Endometrial microvascular endothelial cells (primary cell): ENCODE measurements around the gene TBCC. TPM values are rescaled to one million over a fixed set of nuclear protein-coding genes. Genes with fewer than 3 reads are reported as not detected.

Experiments
- in situ Hi-C: cut with HindIII; loops from 2 replicates; pipeline ENCODE4 v1.10.0; 2017; ENCODE audit warnings: low sequenced_read_pairs, low pct_unique_long_range_greater_than_20kb; ENCODE audit errors: inconsistent ontology term
- total RNA-seq: library from RNA; depleted of rRNA; stranded (reverse); fragments of >200 nt; gene quantifications from one replicate; pipeline ENCODE4 v1.2.3, GENCODE V29; 2015; ENCODE audit errors: inconsistent ontology term

Gene TBCC, protein sequence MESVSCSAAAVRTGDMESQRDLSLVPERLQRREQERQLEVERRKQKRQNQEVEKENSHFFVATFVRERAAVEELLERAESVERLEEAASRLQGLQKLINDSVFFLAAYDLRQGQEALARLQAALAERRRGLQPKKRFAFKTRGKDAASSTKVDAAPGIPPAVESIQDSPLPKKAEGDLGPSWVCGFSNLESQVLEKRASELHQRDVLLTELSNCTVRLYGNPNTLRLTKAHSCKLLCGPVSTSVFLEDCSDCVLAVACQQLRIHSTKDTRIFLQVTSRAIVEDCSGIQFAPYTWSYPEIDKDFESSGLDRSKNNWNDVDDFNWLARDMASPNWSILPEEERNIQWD
- 48.2 TPM for total RNA-seq

DNA sequence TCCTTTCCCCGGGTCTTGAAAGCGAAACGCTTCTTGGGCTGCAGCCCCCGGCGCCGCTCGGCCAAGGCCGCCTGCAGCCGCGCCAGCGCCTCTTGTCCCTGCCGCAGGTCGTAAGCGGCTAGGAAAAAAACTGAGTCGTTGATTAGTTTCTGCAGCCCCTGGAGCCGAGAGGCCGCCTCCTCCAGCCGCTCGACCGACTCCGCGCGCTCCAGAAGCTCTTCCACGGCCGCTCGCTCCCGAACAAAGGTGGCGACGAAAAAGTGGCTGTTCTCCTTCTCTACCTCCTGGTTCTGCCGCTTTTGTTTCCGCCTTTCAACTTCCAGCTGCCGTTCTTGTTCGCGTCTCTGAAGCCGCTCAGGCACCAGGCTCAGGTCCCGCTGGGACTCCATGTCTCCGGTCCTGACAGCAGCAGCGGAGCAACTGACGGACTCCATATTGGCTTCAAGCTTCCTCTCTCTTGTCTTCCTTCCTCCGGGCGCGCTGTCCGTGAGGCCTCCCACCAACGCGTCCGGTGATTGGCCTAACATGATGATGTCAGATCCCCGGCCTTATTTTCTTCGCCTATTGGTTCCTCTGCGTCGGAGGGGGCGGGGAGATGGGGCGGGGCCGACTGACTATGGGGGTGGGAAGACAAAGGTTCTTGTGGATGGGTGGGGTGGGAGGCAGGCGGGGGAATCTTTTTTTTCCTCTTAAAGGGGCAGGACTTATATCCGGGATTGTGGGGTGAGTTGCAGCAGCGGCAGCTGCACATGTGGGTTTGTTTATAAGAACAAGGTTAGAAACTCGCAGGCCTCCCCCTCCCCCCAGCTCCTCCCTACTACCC lies at the start of gene TBCC:
Gene TBCC (minus strand): TSS at position 464 of the 823 bp plus-strand sequence. CDS start 30 bp downstream, at position 434.
- in situ Hi-C loops, result loop anchor here (5.0 kb wide), 1 partner anchor 36 kb away; the partner anchor contains the start of gene BICRAL

DNA sequence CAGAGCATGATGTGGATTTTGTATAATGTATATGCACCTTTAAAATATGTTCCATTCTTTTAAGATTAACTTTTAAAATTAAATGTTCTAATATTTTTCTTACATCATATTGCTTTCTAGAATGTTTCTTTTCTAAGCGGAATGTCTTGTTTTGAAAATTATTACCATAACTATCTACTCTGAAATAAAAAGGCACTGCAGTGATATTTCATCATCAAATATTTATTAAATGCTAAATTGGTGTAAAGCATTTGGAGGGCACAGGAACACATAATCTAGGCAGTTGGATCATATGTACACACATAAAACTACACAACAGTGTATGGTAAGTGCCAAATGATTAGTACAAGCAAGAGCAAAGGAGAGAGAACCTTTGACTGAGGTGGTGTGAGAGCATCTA lies 49.7 kb upstream of the TBCC start:
- in situ Hi-C loops, result no loop called here

DNA sequence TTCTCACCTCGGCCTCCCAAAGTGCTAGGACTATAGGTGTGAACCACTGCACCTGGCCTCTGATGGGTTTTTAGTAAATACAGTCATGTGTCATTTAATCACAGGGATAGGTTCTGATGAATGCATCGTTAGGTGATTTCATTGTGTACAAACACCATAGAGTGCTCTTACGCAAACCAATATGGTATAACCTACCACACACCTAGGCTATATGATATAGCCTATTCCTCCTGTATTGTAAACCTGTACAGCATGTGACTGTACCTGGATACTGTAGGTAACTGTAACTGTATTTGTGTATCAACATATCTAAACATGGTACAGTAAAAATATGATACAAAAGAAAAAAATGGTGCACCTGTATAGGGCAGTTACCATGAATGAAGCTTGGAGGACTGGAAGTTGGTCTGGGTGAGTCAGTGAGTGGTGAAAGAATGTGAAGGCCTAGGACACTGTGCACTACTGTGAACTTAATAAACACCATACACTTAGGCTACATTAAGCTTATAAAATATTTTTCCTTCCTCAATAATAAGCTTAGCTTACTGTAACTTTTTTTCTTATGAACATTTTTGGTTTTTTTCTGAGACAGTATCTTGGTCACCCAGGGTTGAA lies 45.9 kb upstream of the TBCC start:
- in situ Hi-C loops, result no loop called here

DNA sequence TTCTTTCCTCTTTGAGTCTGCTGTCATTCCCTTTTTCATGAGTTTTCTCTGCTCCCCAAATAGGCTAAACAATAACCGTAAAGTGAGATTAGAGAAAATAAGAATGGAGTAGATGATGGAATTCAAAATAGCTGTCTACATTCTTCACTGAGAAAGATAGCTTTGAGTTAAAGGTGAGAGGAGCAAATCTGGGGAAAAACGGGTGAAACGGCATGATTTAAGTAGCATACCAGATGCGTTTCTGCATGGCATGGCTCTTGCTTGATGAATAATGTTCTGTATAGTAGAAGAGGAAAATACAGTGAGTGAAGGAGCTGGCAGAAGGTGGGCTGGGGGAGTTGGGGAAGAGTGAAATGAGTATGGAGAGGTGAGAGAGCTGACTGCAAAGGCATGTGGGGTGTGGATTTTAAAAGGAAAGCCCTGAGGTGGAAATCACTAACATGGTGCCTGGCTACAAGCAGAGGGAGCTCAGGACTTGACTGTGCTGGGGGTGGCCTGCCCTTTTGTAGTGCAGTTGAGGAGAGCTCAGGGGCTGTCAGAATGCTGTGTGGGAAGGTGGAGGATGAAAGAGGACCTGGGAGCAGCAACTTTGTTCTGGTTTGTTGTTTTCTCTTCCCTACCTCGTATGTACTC lies 44.8 kb upstream of the TBCC start:
- in situ Hi-C loops, result no loop called here

DNA sequence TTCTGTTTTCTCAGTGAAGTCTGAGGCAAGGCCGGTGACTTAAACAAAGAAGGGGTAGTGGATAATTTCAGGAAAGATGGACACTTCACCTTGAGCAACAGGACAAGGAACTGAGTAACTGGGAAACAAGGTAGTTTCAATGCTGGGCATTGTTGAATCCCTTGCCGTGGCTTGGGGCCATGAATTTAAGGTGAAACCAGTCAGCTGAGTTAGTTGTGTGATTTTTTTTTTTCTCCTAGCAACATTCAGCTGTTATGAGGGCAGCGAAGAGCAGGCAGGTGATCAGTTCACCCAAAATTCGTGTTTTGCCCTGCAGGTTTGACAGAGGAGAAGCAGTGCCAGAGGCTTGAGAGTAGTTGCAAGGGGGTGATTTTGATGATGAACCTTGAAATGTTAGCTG lies 42.8 kb upstream of the TBCC start:
- in situ Hi-C loops, result no loop called here

DNA sequence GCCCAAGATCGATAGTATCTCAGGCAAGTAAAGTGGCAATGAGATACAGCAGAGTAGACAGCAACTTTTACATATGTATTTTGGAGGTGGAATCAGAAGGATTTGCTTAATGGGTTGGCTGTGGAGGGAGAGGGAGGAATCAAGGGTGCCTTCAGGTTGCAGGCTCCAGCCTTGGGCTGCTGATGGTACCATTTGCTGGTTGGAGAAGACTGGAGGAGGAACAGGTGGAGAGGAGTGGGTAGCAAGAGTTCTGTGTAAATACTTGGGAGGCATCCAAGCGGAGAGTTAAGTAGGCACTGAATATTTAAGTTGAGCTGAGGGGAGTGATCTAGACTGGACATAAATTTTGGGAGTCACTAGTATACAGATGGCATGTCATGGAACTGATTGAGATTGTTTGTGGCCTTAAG lies 41.2 kb upstream of the TBCC start:
- in situ Hi-C loops, result no loop called here

DNA sequence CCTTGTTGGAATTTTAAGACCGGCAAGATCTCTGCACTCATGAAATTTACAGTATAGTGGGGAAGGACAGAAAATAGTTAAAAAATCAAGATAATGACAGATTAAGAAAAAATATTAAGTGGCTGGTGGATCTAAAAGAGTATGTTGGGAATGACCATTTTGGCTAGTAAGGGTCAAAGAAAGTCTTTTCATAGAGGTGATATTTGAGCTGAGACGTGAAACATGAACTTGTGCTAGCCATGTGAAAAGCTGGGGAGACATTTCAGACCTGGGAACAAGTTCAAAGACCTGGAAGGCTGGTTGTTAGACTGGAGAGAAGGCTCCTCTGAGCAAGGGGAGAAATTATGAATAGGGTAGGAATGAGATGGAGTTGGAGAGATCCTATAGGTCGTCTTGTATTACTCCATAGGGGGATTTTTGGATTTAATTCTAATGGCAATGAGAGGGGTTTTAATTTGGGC lies 40.7 kb upstream of the TBCC start:
- in situ Hi-C loops, result no loop called here

DNA sequence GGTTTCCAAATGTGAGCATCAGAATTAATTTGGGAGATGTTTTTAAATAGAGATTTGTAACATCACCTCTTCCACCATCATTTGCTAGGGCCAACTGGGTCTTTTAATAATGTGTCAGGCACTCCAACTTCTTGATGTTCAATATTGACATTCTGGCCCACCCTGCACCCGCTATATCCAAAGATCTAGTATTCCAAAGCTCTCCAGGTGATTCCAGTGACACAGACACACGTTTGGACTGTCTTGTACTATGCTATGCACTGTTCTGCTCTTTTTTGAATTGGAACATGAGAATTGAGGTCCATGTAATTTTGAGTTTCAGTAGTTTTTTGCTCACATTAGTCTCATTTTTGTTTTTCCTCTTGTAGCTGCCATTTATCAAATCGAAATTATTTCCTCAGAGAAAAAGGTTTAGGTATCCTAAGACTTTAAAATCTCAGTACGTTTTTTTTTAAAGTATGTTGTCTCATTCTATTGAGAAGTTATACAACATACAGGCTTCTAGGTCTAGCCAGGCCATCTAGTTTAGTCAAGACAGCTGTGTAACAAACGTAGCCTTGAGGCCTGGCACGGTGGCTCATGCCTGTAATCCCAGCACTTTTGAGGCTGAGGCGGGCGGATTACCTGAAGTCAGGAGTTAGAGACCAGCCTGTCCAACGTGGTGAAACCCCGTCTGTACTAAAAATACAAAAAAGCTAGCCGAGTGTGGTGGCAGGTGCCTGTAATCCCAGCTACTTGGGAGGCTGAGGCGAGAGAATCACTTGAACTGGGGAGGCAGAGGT lies 39.0 kb upstream of the TBCC start:
- in situ Hi-C loops, result loop anchor here (5.0 kb wide), 1 partner anchor 38 kb away; the partner anchor contains the start of gene TBCC

DNA sequence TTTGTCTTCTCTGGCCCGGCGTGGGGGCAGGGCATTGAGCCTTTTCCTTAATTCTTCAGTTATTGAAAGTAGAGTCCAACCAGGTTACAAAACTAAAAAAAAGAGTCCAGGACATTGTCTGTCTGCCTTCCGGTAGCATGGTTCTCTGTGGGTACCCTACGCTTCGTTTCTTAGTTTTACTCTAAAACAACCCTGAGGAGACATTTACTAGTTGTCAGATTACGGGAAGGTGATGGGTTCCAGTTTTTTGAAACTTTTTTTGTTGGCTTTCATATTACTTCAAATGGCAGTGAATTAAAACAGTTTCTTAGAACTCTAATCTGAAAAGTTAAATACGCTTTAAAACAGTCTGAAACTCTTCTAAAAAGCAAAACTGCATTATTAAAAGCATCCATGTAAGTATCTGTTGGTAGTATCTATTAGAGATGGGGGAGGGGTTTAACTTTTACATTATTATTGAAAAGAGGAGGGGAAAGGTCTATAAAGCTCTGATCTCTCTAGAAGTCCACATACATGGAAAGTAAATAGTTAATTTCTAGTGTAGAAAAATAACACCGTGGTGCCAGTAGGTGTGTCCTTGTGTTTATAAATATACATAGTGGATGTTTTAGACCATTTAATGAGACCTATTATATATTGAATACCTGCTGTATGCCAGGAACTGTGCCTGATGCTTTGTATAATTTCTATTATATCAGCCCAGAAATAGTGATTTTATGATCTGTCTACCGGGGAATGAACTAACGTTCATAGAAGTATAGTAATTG lies 38.2 kb upstream of the TBCC start:
- in situ Hi-C loops, result loop anchor here (5.0 kb wide), 1 partner anchor 37 kb away; the partner anchor contains the start of gene TBCC

DNA sequence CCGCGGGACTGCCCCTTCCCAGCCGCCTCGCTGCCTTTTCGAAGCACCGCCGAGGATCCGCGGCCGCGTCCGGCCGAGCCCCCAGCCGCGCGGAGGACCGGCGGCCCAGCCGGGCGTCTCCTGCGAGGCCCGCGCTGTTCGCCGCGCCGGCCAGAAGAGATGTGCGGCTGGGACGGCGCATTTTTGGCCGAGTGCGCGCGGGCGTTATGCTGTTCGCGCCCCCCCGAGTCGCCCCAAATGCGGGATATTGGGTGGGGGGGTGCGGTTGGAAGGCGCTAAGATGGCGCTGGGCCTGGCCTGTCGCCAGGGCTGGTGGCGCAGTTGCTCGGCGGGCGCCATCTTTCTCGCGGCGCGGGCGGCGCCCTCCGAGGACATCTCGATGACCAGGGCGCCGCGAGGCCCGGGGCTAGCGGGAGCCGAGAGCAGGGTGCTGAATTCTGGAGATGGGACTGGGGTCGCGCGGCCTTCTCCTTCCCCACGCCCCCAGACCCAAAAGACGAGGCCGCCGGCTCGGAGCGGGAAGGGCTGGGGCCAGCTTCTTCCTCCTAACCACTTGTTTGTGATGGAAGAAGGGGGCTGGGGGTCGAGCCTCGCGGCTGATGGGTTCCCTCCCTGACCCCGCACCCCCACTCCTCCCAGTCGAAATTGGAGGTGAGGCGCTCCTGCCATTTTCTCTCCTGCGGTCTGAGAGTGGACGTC lies 37.4 kb upstream of the TBCC start:
- in situ Hi-C loops, result loop anchor here (5.0 kb wide), 1 partner anchor 36 kb away; the partner anchor contains the start of gene TBCC

DNA sequence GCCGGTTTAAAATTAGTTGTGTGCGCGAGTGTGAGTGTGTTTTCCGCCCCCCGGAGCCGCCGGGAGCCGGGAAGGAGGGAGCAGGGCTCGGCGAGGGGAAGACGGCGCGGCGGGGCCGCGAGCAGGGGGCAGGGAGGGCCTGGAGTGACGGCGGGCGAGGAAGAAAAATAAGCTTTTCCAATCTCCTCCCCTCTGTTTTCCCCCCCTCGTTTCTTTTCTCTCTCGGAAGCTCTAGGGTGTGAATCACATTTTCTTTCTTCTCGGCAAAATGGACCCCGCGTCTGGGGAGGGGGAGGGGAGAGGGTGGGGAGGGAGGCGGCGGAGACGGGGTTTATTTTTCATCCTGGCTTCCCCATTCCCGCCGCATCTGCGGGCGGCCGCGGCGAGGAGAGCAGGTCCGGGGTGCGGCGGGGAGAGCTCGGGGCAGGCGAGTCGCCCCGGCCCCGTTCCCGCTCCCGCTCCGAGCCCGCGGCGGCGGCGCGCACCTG lies 36.8 kb upstream of the TBCC start:
- in situ Hi-C loops, result loop anchor here (5.0 kb wide), 1 partner anchor 35 kb away; the partner anchor contains the start of gene TBCC

DNA sequence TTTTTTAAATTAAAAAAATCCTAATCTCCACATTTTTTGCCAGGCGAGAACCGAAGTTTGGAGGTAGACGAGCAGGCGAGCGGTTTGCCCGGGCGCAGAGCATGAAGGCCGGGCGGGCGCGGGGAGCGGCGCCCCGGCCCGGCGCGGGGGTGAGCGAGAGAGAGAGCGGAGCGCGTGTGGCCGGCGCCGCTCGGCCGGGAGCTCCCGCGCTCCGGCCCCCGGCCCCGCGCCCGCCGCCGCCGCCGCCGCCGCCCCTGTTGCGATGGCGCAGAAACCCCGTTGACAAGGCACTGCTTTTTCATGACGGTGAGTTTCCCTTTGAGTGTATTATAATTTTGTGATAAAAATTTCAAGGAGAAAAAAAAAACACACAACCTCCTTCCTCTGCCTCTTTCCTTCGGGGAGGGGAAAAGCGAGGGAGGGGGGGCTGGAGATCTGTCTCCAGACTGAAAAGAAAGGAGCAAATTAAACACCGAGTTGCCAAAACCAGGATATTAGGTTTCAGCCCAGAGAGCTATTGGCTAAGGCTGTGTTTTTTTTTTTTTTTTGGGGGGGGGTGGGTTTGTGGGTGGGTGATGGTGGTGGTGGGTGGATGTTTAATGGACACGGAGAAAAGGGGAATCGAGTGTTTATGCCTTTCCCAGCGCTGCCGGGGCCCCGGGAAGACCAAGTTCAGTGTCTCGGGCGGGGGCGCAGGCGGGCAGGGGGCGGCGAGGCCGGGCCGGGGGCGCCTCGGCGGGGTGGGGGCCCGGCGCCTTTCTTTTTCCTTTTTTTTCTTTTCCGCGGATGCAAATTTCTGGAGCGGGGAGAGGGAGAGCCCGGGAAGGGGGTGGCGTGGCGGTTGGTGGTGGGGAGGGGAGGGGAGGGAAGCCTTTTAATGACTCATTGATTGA lies 36.1 kb upstream of the TBCC start, which contains the start of gene BICRAL:
Gene BICRAL (plus strand): TSS at position 257 of the 893 bp plus-strand sequence. CDS start 39,971 bp downstream, outside the sequence.
- in situ Hi-C loops, result loop anchor here (5.0 kb wide), 1 partner anchor 35 kb away; the partner anchor contains the start of gene TBCC

DNA sequence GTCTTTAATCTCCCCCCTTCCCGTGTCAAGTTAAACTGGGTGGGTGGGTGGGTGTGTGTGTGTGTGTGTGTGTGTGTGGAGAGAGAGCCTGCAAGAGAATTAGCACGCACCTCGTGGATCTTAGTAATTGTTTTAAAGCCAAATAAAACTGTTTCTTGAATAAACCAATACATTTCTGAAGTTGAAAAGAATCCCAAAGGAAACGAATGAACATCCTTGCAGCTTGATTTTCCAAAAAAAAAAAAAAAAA lies 35.6 kb upstream of the TBCC start:
- in situ Hi-C loops, result loop anchor here (5.0 kb wide), 1 partner anchor 34 kb away; the partner anchor contains the start of gene TBCC

DNA sequence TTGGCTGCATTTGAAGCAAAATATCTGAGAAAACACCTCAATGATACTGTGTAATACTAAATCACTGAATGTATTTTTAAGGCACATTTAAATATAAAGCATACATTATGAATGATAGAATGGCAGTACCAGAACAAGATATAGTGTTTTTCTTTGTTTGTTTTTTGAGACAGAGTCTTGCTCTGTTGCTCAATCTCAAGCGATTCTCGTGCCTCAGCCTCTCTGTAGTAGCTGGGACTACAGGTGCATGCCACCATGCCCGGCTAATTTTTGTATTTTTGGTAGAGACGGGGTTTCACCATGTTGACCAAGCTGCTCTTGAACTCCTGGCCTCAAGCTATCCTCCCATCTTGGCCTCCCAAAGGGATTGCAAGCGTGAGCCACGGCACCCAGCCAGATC lies 33.6 kb upstream of the TBCC start:
- in situ Hi-C loops, result no loop called here

DNA sequence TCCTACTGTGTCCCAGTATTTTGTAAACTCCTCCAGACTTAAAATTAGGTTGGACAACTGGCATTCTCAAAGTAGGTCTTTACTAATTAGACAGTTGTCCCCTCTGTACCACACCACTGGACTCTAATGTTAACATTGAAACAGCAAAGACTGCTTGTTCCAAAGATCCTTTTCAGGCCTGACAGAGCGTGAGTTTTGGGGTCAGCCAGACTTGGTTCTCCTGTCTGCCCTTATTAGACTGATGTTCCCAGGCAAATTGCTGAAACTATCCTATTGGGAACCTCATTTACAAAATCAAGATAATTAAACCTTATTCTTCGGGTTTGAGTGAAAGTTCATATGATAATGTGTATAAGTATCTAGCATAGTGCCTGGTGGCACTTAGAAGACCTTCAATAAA lies 32.2 kb upstream of the TBCC start:
- in situ Hi-C loops, result no loop called here
